Nephron progenitor cell (in vitro differentiated cells): ENCODE results near the gene DGLUCY.

ENCODE experiments used
- DNase-seq: peaks from one replicate; pipeline ENCODE4 v3.0.0; 2021
- H3K27ac Mint-ChIP-seq: 2 replicates; pipeline ENCODE4 v1.8.0; 2021; ENCODE audit warnings: mild to moderate bottlenecking, moderate library complexity, mixed read lengths
- H3K27me3 Mint-ChIP-seq: 2 replicates; pipeline ENCODE4 v1.8.0; 2021; ENCODE audit warnings: mild to moderate bottlenecking, low read depth, mixed read lengths; ENCODE audit not compliant: poor library complexity
- H3K36me3 Mint-ChIP-seq: 2 replicates; pipeline ENCODE4 v1.8.0; 2021; ENCODE audit warnings: low read depth, mixed read lengths
- H3K4me1 Mint-ChIP-seq: 2 replicates; pipeline ENCODE4 v1.8.0; 2021; ENCODE audit warnings: mixed read lengths
- H3K4me3 Mint-ChIP-seq: 2 replicates; pipeline ENCODE4 v1.8.0; 2021; ENCODE audit warnings: mild to moderate bottlenecking, moderate library complexity, mixed read lengths
- H3K9me3 Mint-ChIP-seq: 2 replicates; pipeline ENCODE4 v1.8.0; 2021; ENCODE audit warnings: mild to moderate bottlenecking, moderate library complexity, mixed read lengths
- TF ChIP-seq, protein P1 (sequence below): fragments of 200-600 bp; sonication (generic); IDR thresholded peaks from 2 replicates; pipeline ENCODE4 v1.5.0; 2021; ENCODE audit warnings: antibody characterized with exemption

The DGLUCY gene, protein sequence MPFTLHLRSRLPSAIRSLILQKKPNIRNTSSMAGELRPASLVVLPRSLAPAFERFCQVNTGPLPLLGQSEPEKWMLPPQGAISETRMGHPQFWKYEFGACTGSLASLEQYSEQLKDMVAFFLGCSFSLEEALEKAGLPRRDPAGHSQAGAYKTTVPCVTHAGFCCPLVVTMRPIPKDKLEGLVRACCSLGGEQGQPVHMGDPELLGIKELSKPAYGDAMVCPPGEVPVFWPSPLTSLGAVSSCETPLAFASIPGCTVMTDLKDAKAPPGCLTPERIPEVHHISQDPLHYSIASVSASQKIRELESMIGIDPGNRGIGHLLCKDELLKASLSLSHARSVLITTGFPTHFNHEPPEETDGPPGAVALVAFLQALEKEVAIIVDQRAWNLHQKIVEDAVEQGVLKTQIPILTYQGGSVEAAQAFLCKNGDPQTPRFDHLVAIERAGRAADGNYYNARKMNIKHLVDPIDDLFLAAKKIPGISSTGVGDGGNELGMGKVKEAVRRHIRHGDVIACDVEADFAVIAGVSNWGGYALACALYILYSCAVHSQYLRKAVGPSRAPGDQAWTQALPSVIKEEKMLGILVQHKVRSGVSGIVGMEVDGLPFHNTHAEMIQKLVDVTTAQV

DNA sequence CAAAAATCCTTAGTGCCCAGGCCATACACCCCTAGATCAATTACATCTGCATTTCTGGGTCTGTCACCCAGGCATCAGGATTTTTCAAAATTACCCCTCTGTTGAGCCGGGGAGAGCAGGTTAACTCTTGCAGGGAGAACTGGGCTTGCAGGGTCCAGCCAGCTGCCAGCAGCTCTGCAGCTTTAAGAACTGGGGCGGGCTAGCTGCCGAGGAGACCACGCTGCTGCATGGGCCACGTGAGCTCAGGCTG, at the start of gene DGLUCY:
Gene DGLUCY (plus strand): TSS at position 245 of the 250 bp plus-strand sequence. CDS start 46,222 bp downstream, outside the sequence.
- Mint-ChIP-seq H3K4me1 (peaks cover 28% of the 10 kb centered on the region), H3K27me3 (peaks cover 8% of the 10 kb centered on the region), H3K27ac (peak within 1 kb of the TSS; percentile 94), H3K36me3 (peaks cover 20% of the 10 kb centered on the region), H3K4me3 (peak within 1 kb of the TSS; percentile 87), H3K9me3 (peaks cover 19% of the 10 kb centered on the region)
- DNase-seq: no peak
- TF ChIP-seq, protein P1, sequence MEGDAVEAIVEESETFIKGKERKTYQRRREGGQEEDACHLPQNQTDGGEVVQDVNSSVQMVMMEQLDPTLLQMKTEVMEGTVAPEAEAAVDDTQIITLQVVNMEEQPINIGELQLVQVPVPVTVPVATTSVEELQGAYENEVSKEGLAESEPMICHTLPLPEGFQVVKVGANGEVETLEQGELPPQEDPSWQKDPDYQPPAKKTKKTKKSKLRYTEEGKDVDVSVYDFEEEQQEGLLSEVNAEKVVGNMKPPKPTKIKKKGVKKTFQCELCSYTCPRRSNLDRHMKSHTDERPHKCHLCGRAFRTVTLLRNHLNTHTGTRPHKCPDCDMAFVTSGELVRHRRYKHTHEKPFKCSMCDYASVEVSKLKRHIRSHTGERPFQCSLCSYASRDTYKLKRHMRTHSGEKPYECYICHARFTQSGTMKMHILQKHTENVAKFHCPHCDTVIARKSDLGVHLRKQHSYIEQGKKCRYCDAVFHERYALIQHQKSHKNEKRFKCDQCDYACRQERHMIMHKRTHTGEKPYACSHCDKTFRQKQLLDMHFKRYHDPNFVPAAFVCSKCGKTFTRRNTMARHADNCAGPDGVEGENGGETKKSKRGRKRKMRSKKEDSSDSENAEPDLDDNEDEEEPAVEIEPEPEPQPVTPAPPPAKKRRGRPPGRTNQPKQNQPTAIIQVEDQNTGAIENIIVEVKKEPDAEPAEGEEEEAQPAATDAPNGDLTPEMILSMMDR: no peak

DNA sequence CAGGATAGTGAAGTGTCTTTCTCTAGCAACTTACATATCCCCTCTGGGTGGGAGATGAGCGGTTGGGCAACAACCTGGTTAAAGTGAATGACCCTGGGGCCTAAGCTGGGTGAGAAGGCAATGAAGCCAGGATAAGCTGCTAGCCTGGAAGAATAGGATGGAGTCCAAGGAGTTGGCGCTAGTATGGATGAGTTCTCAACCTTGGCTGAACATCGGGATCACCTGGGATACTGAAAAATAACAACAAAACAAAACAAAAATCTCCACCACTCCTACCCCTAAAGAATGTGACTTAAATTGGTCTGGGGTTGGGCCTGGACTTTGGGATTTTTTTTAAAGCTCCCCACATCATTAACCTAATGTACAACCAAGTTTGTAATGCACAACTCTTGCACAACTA, 48.6 kb upstream of the DGLUCY start:
- Mint-ChIP-seq H3K36me3 (no peaks in the 10 kb centered on the region), H3K27ac (no peak overlapping the region), H3K4me1 (no peaks in the 10 kb centered on the region), H3K4me3 (no peak overlapping the region), H3K27me3 (peaks cover 15% of the 10 kb centered on the region), H3K9me3 (peaks cover 5% of the 10 kb centered on the region)
- no peak for DNase-seq
- TF ChIP-seq, protein P1: no peak

DNA sequence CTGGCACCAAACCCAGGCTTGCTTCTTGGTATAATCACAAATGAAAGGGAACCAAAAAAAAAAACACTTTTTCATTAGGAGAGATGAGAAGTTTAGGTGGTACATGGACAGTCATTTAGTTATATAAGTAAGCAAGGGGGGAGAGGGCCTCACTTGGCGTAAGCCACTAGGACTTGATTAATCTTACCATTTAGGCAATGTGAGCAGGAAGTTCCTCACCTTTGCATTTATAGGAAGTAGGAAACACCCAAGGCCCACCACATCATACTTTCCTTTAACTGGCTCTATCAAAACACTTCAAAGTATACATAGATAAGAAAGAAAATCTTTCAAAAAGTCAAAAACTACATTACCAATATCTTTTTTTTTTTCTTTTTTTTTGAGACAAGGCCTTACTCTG, 46.7 kb upstream of the DGLUCY start:
- H3K4me3 Mint-ChIP-seq: no peak overlapping the region

DNA sequence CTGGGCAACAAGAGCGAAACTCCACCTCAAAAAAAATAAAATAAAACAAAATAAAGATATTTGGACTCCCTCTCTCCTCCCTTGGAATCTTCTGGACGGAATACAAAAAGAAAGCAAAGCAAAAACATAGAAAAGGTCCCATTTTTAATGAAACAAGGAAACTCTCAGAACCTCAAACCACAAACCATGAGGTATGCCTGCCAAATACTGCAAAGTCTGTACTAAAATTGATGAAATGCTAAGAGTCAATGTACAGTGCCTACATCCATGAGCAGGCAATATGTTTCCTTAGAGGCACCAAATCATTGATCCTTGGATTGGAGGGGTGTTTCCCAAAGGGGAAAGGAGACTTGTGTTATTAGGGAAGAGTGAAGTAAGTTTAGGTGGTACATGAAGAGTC, 45.2 kb upstream of the DGLUCY start:
- H3K27me3 Mint-ChIP-seq: peaks cover 15% of the 10 kb centered on the region
- peaks cover 10% of the 10 kb centered on the region for H3K9me3 Mint-ChIP-seq
- no peaks in the 10 kb centered on the region for H3K4me1 Mint-ChIP-seq
- no peak for DNase-seq
- no peak overlapping the region for H3K4me3 Mint-ChIP-seq
- H3K36me3 Mint-ChIP-seq: no peaks in the 10 kb centered on the region
- no peak overlapping the region for H3K27ac Mint-ChIP-seq
- TF ChIP-seq, protein P1: no peak

More for the DNA sequence above, 46.7 kb upstream of the DGLUCY start:
- Mint-ChIP-seq H3K36me3 (no peaks in the 10 kb centered on the region), H3K27ac (no peak overlapping the region), H3K27me3 (peaks cover 15% of the 10 kb centered on the region), H3K9me3 (peaks cover 10% of the 10 kb centered on the region), H3K4me1 (no peaks in the 10 kb centered on the region)
- DNase-seq: no peak
- TF ChIP-seq, protein P1: no peak

DNA sequence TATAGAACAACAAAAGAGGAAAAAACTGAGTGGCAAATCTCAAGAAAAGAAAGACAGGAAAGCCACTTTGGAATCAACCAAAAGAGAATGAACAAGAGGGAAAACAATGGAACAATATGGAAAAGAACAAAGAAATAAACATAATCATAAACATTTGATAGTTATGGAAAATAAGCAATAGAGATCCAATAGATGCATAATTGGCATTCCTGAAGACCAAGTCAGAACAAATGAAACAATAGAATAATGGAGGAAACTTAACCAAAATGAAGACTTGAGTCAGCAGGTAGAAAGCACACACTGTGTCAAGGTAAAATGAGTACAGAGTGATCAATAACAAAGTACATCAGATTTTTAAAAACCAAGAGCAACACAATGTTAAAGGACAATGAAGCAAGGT, 43.3 kb upstream of the DGLUCY start:
- TF ChIP-seq, protein P1: no peak
- no peaks in the 10 kb centered on the region for H3K4me1 Mint-ChIP-seq
- H3K27ac Mint-ChIP-seq: no peak overlapping the region
- H3K27me3 Mint-ChIP-seq: peaks cover 13% of the 10 kb centered on the region
- H3K9me3 Mint-ChIP-seq: peaks cover 10% of the 10 kb centered on the region
- no peak overlapping the region for H3K4me3 Mint-ChIP-seq
- H3K36me3 Mint-ChIP-seq: no peaks in the 10 kb centered on the region
- no peak for DNase-seq

DNA sequence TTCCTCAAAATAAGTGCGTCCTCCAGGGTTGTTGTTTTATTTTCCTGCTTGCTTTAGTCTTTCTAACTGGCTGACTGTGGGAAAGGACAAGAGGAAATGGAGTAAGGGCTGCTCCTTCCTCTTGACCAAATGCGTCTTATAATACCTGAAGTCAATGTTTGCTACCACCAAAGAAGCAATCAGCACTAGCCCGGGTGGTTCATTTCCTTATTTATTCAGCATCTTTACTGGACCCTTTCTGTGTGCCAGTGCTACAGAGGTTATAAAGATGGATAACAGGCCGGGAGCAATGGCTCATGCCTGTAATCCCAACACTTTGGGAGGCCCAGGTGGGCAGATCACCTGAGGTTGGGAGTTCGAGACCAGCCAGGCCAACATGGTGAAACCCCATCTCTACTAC, 38.3 kb upstream of the DGLUCY start:
- Mint-ChIP-seq H3K27me3 (peaks cover 3% of the 10 kb centered on the region), H3K36me3 (no peaks in the 10 kb centered on the region), H3K4me3 (no peak overlapping the region), H3K4me1 (peaks cover 4% of the 10 kb centered on the region), H3K27ac (no peak overlapping the region), H3K9me3 (peaks cover 2% of the 10 kb centered on the region)
- TF ChIP-seq, protein P1: no peak
- DNase-seq: no peak
